Effector memory CD4-positive, alpha-beta T cell (primary cell): ENCODE data around the gene CERK.

ENCODE experiments used
- DNase-seq, 3 donors: peaks; one replicate each; pipeline ENCODE4 v3.0.0-alpha.2; 2020
- H3K27ac ChIP-seq: 2 replicates; pipeline ENCODE4 v1.7.0; 2013; ENCODE audit warnings: mild to moderate bottlenecking, low read length, moderate library complexity; ENCODE audit not compliant: insufficient read depth, poor library complexity, severe bottlenecking
- H3K27me3 ChIP-seq: replicated peaks from 2 replicates; pipeline ENCODE4 v1.7.0; 2013; ENCODE audit warnings: mild to moderate bottlenecking, low read length; ENCODE audit not compliant: insufficient read depth, control insufficient read depth, poor library complexity, severe bottlenecking
- H3K36me3 ChIP-seq: 2 replicates; pipeline ENCODE4 v1.7.0; 2013; ENCODE audit warnings: mild to moderate bottlenecking, low read length, moderate library complexity; ENCODE audit not compliant: control insufficient read depth, insufficient read depth
- H3K4me1 ChIP-seq: 2 replicates; pipeline ENCODE4 v1.7.0; 2013; ENCODE audit warnings: low read length, mild to moderate bottlenecking; ENCODE audit not compliant: control insufficient read depth, insufficient read depth, poor library complexity, severe bottlenecking
- H3K4me3 ChIP-seq: 2 replicates; pipeline ENCODE4 v1.7.0; 2013; ENCODE audit warnings: low read length, low read depth, mild to moderate bottlenecking; ENCODE audit not compliant: insufficient read depth, poor library complexity, severe bottlenecking
- H3K9me3 ChIP-seq: 2 replicates; pipeline ENCODE4 v1.7.0; 2013; ENCODE audit warnings: mild to moderate bottlenecking, low read length, moderate library complexity; ENCODE audit not compliant: control insufficient read depth

CERK gene

DNA sequence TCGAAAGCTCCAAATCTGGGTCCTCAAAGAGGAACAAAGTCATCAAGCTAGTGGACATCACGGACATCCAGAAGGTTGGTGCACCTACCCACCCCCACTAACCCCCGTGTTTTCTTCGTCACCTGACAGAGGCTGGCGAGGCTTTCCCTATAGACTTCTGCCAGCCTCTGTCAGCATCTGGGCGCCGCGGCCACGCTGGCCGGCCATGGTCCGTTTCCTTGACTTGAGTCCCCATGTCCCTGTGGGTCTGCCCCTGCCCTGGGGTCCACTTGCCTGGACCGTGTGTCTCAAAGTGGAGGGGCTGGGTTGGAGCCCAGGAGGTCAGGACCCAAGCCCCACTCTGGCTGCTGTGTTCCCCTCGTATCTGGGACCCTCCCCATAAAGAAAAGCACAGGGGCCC lies 62.6 kb downstream of the CERK start:
- Histone ChIP-seq H3K4me1 (peaks cover 21% of the 10 kb centered on the region), H3K9me3 (no peaks in the 10 kb centered on the region), H3K36me3 (no peaks in the 10 kb centered on the region), H3K27ac (peak overlapping the region; percentile 54), H3K4me3 (no peak overlapping the region), H3K27me3 (no peaks in the 10 kb centered on the region)
- no peak for DNase-seq

DNA sequence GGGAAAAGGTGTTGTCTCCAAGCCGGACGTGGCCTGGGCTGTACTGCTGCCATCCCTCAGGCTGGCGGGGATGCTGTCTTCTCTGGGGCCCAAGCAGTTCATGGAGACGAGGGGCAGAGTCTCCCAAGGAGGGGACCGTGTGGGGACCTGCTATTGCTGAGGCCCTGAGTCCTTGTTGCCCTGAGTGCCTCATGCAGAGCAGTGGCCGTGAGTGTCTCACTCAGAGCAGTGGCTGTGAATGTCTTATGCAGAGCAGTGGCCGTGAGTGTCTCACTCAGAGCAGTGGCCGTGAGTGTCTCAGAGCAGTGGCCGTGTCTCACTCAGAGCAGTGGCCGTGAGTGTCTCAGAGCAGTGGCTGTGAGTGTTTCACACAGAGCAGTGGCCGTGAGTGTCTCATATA lies 63.1 kb downstream of the CERK start:
- Histone ChIP-seq H3K27ac (peak overlapping the region; percentile 54), H3K4me3 (peak overlapping the region; percentile 49), H3K36me3 (no peaks in the 10 kb centered on the region), H3K27me3 (no peaks in the 10 kb centered on the region), H3K4me1 (peaks cover 21% of the 10 kb centered on the region), H3K9me3 (no peaks in the 10 kb centered on the region)
- DNase-seq = no peak

DNA sequence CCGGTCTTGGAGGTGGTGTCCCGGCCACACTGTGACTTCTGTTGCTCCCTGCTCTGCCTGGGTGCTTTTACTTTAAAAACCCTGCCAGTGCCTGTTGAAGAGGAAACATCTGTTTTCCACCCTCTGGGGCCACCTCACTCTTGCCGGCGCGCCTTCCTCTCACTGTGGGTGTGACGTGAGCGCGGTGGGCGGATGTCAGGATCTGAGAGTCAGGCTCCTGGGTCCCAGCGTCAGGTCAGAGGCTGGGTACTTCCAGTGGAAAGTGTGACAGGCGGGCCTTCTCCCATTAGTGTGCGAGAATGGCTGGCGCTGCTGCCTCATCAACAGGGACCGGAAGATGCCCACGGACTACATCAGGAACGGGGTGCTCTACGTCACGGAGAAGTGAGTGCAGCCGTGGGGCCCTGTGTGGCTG lies 63.7 kb downstream of the CERK start:
- Histone ChIP-seq H3K27ac (peak overlapping the region; percentile 54), H3K27me3 (no peaks in the 10 kb centered on the region), H3K4me1 (peaks cover 21% of the 10 kb centered on the region), H3K36me3 (no peaks in the 10 kb centered on the region), H3K9me3 (no peaks in the 10 kb centered on the region), H3K4me3 (peak overlapping the region; percentile 49)
- peak; percentile 75 to 87 (median 78) for DNase-seq

DNA sequence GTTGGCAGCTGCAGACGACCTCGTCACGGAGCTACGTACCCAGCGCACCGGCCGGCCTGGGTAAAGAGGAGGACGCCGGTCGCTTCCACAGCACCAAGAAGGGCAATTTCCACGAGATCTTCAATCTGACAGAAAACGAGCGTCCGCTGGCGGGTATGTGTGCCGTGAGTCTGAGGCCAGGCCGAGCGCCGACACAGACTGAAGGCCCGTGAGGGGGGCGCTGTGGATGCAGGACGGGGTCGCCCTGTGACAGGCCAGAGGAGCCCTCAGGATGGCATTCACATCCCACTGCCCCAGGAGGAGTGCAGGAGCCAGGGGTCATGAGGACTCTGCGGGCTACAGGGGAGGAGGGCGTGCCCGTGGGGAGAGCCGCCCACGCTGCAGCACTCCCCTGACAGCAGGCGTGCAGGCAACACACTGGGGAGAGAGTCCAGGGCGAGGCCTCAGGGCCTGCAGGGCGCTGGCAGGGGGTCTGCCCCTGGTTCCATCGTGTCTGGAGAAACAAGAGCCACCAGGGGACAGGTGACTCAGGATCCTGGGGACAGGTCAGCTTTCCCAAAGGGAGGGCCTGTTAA lies 64.3 kb downstream of the CERK start:
- Histone ChIP-seq H3K4me1 (peaks cover 21% of the 10 kb centered on the region), H3K36me3 (no peaks in the 10 kb centered on the region), H3K27me3 (no peaks in the 10 kb centered on the region), H3K4me3 (peak overlapping the region; percentile 49), H3K27ac (peak overlapping the region; percentile 54), H3K9me3 (no peaks in the 10 kb centered on the region)
- no peak for DNase-seq

DNA sequence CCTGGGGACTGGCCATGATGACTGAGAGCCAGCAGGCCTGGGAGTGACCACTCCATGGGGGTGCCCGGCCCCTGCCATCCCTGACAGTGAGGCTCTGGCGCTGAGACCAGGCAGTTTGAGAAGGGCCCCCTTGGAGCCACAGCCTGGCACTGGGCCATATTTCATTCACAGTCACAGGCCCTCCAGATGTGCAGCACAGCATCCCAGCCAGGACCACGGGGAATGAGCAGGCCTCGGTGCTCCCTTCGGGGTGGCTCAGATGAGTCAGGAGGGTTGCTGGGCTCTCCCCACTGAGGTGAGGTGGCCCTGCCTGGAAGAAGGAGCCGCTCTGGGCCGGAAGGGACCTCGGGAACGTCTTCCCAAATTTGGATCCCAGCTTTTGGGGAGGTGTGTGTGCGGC lies 64.8 kb downstream of the CERK start:
- Histone ChIP-seq H3K27ac (no peak overlapping the region), H3K36me3 (no peaks in the 10 kb centered on the region), H3K27me3 (no peaks in the 10 kb centered on the region), H3K4me1 (peaks cover 21% of the 10 kb centered on the region), H3K9me3 (no peaks in the 10 kb centered on the region), H3K4me3 (no peak overlapping the region)
- no peak for DNase-seq

DNA sequence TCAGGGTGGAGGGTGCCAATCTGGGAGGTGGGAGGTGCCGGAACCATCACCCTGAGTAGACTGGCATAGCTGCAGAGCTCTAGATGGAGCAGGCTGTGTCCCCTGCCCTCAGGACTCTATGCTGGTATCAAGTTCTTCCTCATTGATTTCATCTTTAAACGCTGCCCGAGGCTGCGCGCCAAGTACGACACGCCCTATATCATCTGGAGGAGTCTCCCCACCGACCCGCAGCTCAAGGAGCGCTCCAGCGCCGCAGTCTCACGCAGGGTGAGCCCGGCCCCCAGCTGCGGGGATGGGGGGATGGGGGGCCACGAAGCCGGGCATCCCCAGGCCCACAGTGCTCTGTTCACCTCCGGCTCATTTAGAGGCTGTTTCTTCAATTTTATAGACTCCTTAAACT lies 65.3 kb downstream of the CERK start:
- Histone ChIP-seq H3K36me3 (no peaks in the 10 kb centered on the region), H3K27me3 (no peaks in the 10 kb centered on the region), H3K4me1 (peaks cover 21% of the 10 kb centered on the region), H3K9me3 (no peaks in the 10 kb centered on the region), H3K4me3 (no peak overlapping the region), H3K27ac (no peak overlapping the region)
- DNase-seq = no peak

DNA sequence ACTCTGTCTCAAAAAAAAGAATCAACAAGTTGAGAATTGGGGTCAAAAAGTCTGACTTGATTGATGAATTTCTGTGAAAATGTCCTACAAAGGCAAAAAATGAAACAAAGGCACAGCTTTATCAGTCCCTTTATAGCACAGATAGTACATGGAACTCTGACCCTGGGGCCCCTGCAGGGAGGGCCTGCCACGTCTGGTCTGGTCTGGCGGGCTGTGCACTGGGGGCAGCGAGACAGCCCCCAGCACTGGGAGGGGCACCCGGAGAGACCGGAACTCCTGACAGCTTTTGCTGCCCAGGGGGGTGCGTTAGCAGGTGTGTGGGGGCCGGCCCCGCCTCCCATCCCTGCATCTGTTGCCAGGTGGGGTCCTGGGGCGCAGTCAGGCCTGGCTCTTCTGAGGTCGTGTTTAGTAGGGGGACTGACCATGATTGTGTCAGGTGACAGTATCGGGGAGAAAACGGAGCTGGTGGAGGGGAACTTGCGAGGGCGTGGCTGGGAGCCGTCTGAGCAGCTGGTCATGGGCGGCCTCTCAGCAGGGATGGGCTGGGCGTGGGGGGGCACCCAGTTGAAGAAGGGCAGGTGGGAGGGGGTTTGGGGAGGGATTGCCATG lies 66.1 kb downstream of the CERK start:
- DNase-seq = no peak
- H3K9me3 ChIP-seq = no peaks in the 10 kb centered on the region
- peaks cover 21% of the 10 kb centered on the region for H3K4me1 ChIP-seq
- H3K27me3 ChIP-seq = no peaks in the 10 kb centered on the region
- no peak overlapping the region for H3K27ac ChIP-seq
- peaks cover 6% of the 10 kb centered on the region for H3K36me3 ChIP-seq
- no peak overlapping the region for H3K4me3 ChIP-seq

DNA sequence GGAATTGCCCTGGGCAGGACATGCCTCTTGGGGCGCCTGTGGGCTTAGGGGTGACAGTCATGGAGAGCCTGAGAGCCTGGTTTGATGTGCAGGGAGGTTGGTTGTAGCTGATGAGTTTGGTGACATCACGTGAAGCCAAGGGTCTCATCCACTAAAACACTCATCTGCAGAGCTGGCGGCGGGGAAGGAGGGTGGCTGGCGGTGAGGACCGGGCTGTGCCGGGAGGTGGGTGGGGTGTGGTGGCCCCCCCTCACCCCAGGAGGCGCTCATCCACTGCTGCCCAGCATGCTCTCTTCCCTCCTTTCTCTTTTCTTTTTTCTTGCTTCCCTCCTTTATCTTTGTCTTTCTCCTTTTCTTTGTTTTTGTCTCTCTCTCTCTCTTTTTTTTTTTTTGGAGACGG lies 68.9 kb downstream of the CERK start:
- Histone ChIP-seq H3K4me3 (no peak overlapping the region), H3K27me3 (no peaks in the 10 kb centered on the region), H3K36me3 (peaks cover 8% of the 10 kb centered on the region), H3K9me3 (no peaks in the 10 kb centered on the region), H3K4me1 (peaks cover 12% of the 10 kb centered on the region), H3K27ac (no peak overlapping the region)
- no peak for DNase-seq

DNA sequence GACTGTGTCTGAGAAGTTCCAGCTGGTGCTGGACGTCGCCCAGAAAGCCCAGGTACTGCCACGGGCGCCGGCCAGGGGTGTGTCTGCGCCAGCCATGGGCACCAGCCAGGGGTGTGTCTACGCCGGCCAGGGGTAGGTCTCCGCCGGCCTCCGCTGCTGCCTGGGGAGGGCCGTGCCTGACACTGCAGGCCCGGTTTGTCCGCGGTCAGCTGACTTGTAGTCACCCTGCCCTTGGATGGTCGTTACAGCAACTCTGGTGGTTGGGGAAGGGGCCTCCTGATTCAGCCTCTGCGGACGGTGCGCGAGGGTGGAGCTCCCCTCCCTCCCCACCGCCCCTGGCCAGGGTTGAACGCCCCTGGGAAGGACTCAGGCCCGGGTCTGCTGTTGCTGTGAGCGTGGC lies 69.9 kb downstream of the CERK start:
- Histone ChIP-seq H3K27me3 (no peaks in the 10 kb centered on the region), H3K27ac (no peak overlapping the region), H3K4me3 (no peak overlapping the region), H3K9me3 (no peaks in the 10 kb centered on the region), H3K36me3 (peaks cover 8% of the 10 kb centered on the region), H3K4me1 (peaks cover 5% of the 10 kb centered on the region)
- DNase-seq = no peak

DNA sequence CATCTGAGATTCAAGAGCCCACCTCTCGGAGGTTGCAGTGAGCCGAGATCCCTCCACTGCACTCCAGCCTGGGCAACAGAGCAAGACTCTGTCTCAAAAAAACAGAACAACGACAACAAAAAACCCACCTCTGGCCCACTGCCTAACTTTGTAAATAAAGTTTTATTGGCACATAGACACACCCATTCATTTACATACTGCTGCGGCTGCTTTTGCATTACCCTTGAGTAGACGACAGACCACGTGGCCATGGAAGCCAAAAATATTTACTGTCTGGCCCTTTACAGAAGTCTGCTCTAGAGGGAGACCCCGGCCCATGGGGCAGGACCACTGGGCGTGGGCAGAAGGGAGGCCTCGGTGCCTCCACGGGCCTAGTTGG lies 70.8 kb downstream of the CERK start:
- Histone ChIP-seq H3K4me3 (no peak overlapping the region), H3K27ac (no peak overlapping the region), H3K4me1 (no peaks in the 10 kb centered on the region), H3K36me3 (peaks cover 8% of the 10 kb centered on the region), H3K27me3 (no peaks in the 10 kb centered on the region), H3K9me3 (no peaks in the 10 kb centered on the region)
- no peak for DNase-seq
